Measurements from ENCODE around the gene HDAC9. TPM values are rescaled to one million over a fixed set of nuclear protein-coding genes. Genes with fewer than 3 reads are reported as not detected.

Gene HDAC9
- total RNA-seq, 1 experiment from 2014 or later, result 7.7 TPM

- TF ChIP-seq CTCF (conservative IDR thresholded peaks at IDR 0.05), result no peak
- H3K4me1 Mint-ChIP-seq, result no peaks in the 10 kb centered on the region
- Histone ChIP-seq H3K4ac (ENCODE audit: low read depth, low read length) (no peak overlapping the region), H4K5ac (ENCODE audit: insufficient read length, low read depth, low read length) (no peak overlapping the region), H3K27me3 (ENCODE audit: insufficient read depth, low read length) (no peaks in the 10 kb centered on the region), H2AK5ac (ENCODE audit: insufficient read length, low read length) (no peak overlapping the region), H2BK120ac (ENCODE audit: low read depth, low read length, poor library complexity, severe bottlenecking) (no peak overlapping the region), H3K27ac (ENCODE audit: insufficient read length, low read depth, low read length) (no peak overlapping the region), H3K79me1 (ENCODE audit: insufficient read depth, low read depth, low read length, poor library complexity, severe bottlenecking) (no peaks in the 10 kb centered on the region), H3K14ac (ENCODE audit: insufficient read depth, low read length) (no peak overlapping the region), H2BK15ac (ENCODE audit: low read depth, low read length) (no peak overlapping the region), H2BK5ac (ENCODE audit: insufficient read length, low read length) (no peak overlapping the region), H3K23ac (ENCODE audit: insufficient read length, low read depth, low read length) (no peak overlapping the region), H4K8ac (replicated peaks; ENCODE audit: insufficient read length, low read depth, low read length) (no peak overlapping the region), H3K4me2 (ENCODE audit: insufficient read depth, insufficient read length, low read length) (no peak overlapping the region), H4K20me1 (ENCODE audit: control insufficient read depth, insufficient read depth, insufficient read length) (no peaks in the 10 kb centered on the region), H3T11ph (ENCODE audit: low read length) (no peak overlapping the region), H2BK12ac (ENCODE audit: insufficient read length, low read depth, low read length) (no peak overlapping the region), H3K9ac (ENCODE audit: extremely low read depth, insufficient read length, low read length) (no peak overlapping the region), H4K91ac (ENCODE audit: insufficient read length, low read depth, low read length) (no peak overlapping the region), H3K4me1 (ENCODE audit: insufficient read depth, low read length) (no peaks in the 10 kb centered on the region), H2BK20ac (ENCODE audit: low read depth, low read length, poor library complexity, severe bottlenecking) (no peak overlapping the region), H3K79me2 (ENCODE audit: insufficient read depth, low read length) (no peaks in the 10 kb centered on the region), H3K9me3 (ENCODE audit: control insufficient read depth, low read depth, low read length) (no peaks in the 10 kb centered on the region), H3K56ac (ENCODE audit: insufficient read length, low read depth, low read length) (no peak overlapping the region), H3K18ac (ENCODE audit: insufficient read length, low read depth, low read length) (no peak overlapping the region), H3K23me2 (ENCODE audit: insufficient read length, low read depth, low read length, poor library complexity, severe bottlenecking) (no peaks in the 10 kb centered on the region), H2AFZ (ENCODE audit: low read length) (no peak overlapping the region)
- H3K27ac Mint-ChIP-seq, result no peak overlapping the region
- H3K36me3 Mint-ChIP-seq (ENCODE audit: insufficient read depth in 1 of 3, low read depth in 3 of 3), result no peaks in the 10 kb centered on the region
- DNase-seq, result no peak
- H3K27me3 Mint-ChIP-seq (ENCODE audit: low read depth), result no peaks in the 10 kb centered on the region
- H3K9me3 Mint-ChIP-seq, result no peaks in the 10 kb centered on the region; a peak in 1 of 5 replicates
- H3K4me3 Mint-ChIP-seq, result no peak overlapping the region
- WGBS (ENCODE audit: extremely low coverage, insufficient read length, low lambda C conversion rate), result no CpG with 5 or more reads among the region's 2 CpGs
These were observed 198.3 kb downstream of the HDAC9 start for GRCh38 chr7:18693816-18694215.

All from H9 (cell line).